NB4 (cell line): Measurements from ENCODE around the gene FERMT3.

ENCODE experiments used
- MYC ChIP-seq: IDR thresholded peaks from 2 replicates; pipeline ENCODE4 v1.6.1; 2011; ENCODE audit warnings: low read depth, low read length
- TF ChIP-seq, protein P1 (sequence below): IDR thresholded peaks from one replicate; pipeline ENCODE4 v1.5.1; 2012; ENCODE audit warnings: low read depth, low read length

DNA sequence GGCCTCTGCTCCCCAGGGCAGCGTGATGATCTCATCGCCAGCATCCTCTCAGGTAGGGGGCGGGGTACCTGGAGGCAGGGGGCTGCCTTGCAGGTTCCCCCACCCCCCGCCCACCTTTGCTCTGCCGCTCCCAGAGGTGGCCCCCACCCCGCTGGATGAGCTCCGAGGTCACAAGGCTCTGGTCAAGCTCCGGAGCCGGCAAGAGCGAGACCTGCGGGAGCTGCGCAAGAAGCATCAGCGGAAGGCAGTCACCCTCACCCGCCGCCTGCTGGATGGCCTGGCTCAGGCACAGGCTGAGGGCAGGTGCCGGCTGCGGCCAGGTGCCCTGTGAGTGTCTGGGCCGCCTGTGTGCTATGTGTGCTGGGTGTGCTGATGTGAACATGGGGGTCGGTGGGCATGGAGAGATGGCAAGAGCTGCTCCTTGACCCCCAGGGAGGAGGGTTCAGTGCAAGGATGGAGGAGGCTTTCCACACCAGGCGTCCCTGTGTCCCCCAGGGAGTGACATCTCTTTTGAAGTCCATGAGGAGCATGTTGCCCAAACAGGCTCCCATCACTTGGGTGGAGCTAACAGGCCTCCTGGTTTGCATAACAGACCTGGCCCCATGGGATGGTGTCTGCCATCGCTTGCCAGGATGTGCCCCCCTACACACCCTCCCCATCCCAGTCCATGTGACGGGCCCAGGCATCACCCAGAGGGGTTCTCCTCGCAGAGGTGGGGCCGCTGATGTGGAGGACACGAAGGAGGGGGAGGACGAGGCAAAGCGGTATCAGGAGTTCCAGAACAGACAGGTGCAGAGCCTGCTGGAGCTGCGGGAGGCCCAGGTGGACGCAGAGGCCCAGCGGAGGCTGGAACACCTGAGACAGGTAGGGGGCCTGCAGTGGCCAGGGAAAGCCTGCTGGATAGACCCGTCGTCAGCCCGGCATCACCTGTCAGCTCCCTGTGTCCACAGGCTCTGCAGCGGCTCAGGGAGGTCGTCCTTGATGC is 58.9 kb downstream of the FERMT3 start:
- TF ChIP-seq, protein P1, sequence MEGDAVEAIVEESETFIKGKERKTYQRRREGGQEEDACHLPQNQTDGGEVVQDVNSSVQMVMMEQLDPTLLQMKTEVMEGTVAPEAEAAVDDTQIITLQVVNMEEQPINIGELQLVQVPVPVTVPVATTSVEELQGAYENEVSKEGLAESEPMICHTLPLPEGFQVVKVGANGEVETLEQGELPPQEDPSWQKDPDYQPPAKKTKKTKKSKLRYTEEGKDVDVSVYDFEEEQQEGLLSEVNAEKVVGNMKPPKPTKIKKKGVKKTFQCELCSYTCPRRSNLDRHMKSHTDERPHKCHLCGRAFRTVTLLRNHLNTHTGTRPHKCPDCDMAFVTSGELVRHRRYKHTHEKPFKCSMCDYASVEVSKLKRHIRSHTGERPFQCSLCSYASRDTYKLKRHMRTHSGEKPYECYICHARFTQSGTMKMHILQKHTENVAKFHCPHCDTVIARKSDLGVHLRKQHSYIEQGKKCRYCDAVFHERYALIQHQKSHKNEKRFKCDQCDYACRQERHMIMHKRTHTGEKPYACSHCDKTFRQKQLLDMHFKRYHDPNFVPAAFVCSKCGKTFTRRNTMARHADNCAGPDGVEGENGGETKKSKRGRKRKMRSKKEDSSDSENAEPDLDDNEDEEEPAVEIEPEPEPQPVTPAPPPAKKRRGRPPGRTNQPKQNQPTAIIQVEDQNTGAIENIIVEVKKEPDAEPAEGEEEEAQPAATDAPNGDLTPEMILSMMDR, result no peak
- TF ChIP-seq MYC, result no peak
